OCI-M1 (cell line): ENCODE results near the gene LRMDA.
A peak's percentile ranks its signal among the peaks of the same experiment; 100 is the strongest.

Source experiments
- DNase-seq: peaks from one replicate; lab custom pipeline; 2025; lab: John Stamatoyannopoulos, UW

Gene LRMDA

DNA sequence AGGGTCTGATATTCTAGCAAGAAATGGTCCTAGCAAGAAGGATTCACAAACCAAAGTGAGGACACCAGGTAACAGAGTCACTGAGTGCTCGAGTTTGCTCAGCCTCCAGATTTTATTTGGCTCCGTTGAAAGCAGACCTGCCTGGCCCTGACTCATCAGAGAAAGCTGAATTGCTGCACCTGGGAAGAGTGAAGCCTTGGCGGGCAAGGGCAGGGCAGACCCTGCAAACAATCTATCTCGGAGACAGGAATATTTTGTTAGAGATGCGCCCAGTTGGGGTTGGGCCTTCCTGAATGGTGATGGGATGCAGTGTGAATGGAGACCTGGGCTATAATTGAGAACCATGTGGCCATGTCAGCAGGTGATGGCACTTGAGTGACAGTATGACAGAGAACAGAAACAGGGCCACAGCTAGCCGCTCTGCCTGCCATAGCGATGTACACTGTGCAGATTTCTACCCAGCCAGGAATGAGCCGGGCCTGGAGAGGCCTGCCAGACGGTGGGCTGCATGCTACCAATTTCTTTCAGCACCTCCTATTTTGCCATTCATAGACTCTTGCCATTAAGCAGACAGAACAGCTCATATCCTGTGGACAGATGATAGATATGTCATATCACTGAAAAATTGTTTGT lies 744.2 kb downstream of the LRMDA start:
- no peak for DNase-seq

GRCh38 chr10:76176166-76176550 lies 744.7 kb downstream of the LRMDA start:
- DNase-seq = no peak

DNA sequence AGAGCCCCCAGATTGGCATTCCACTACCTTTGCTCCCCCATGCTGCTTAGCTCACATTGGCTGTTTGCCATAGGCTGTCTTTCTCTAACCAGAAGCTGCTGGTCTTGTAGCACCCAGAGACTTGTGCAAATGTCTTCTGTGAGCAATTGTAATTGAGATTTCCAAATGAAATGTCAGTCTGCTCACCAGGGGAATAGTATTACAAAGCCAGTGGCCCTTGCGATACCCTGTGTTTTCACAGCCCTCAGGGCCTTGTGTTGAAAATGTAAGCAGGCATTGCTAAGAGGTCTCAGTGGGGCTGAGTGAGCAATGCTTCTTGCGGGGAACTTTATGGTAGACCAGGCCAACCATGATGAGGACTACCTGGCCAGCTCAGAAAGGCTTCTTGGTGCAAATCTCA lies 746.5 kb downstream of the LRMDA start:
- no peak for DNase-seq

DNA sequence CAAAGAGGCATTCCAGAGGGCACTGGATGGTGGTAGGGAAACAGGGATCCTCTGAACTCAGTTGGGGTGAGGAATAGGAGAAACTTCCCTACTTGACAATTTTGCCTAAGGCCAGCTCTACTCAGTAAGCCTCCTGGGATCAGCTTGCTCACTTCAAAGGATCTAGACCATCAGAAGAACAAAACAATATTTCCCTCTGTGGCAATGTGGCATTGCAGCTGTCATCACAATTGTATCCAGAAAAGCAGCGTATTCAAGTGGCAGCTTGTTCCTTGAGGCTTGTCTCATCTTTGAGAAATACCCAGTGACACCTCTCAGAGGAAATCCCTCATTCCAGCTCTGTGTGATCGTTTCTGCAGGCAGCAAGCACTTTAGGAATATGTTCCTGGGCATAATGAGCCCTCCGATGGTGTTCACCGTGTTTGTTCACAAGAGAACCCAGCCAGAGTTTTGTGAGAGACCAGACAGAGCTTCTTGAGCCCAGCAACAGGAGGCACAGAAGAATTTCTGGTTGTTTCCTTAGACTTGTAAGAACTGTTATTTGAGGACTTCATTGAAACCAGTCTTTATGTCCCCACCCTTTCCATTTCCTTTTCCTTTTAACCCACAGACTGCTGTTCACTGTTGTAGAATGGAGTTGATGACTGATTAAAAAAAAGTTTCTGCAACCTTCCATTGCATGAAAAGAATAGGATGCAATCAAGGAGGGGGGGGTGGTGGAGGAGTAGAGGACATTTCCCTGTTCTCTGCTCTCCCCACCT lies 747.3 kb downstream of the LRMDA start:
- DNase-seq = no peak

DNA sequence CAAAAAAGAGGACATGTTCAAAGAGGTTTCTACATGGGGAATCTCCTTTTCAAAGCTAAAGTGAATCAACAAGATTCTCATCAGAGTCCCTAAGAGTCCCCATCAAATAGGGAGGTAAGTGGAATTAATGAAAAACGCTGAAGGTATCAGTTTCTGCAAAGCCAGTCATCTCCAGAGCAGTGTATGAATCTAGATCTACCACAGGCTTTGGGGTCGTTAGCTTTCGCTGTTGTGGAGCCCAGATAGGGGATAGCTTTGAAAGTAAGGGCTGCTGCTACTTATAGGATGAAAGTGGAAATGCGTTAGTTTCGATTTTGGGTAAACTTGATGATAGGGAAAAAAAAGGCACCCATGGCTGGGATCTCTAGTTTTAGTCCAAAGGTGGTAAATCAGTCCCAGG lies 748.4 kb downstream of the LRMDA start:
- peak; percentile 18 for DNase-seq

DNA sequence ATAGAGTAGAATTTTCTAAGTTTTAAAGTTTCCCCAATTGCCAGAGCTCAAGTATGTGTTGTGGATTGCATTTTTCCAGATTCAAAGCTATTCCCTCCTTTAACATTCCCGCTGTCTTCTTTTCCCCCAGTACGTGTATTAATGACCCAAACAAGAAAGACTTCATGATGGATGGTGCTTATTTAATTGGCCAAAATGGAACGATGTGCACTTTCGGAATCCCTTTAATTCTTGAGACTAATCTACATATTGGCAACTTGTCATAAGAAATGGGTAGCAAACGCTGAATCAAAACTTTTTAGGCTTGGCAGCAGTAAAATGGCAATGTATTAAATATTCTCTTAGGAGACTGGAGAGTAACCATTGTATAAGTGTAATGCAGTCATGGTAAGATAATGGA lies 753.2 kb downstream of the LRMDA start:
- DNase-seq = no peak

DNA sequence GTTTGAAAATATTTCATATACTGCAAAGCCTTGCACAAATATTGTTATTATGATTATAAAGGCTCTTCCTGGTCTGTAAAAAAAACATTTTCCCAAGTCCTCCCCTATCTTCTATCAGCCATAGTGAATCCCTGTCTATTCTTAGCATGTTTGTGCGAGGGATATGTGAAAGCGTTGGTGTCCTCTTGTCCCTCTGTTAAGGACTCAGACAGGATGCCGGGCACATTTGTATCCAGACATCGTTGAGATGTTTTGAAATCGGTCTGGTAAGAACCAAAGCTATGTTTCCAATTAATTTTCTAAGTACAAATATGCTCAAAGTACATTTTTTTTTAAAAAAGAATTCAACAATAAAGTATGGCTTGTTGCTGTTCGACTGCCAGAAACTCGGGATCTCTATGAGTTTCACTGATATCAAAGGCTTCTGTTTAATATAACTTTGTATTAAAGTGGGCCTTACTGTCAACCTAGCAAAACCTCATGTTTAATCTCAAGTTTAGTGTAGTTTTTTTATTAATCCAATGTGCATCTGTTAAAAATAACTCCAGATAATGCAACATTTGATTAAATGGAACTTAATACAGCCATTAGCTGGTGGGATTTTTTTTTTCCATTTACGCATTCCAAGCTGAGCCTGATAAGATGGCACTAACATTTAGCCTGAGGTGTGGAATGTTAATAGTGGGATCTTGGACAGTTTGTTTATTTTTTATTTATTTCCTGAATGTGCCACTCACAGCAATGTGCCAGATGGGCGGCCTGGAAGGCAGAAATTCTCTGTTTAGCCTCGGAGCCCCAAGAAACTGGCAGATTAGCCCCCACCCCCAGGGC lies 754.3 kb downstream of the LRMDA start:
- DNase-seq = no peak

DNA sequence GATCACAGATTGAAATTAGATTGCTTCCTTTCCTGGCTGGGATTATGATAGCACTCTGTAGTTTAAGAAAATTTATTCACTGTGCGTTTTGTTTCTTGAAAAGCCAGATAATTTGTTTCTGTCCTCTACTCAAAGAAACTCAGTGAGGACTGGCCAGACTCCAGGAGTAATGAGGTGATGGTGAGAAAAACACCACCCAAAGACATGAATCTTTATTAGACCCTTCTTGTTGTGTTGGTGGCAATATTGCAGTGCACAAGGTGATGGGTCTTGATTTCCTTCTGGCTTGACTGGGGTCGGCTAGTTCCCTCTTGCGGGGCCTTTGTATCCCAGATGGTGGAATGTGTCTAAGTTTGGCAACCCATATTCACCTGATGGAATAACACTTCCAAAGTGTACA lies 756.8 kb downstream of the LRMDA start:
- DNase-seq = no peak

DNA sequence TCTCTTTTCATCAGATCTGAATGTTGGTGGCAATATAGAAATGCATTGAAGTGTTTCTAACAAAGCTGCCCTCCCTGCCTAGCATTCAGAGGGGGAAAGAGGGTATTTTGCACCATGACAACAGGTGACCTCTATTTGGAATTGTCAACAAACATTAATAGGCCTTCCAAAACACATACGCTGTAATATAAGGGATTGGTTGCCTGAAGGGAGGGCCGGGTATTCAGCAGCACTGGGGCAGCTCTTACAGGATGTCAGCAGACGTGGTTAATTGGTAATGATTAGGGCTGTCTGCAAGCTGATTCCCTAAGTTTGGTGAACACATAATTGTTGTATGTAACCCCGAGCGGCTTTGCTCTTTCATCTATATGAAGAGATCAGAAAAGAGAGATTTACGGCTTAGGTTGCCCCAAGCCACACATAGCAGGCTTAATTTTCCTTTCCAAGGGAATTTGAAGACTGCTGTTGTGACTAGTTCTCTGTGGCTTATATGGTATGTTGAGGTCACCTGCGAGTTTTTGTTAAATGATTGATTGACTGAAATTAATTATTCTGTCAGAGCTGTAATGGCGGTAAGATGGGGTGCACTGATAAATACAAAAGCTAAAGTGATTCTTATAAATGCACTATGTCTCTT lies 759.3 kb downstream of the LRMDA start:
- no peak for DNase-seq

GRCh38 chr10:76191336-76191735 lies 759.9 kb downstream of the LRMDA start:
- DNase-seq = no peak

- DNase-seq = no peak
These were observed 760.7 kb downstream of the LRMDA start for GRCh38 chr10:76192151-76192550.

DNA sequence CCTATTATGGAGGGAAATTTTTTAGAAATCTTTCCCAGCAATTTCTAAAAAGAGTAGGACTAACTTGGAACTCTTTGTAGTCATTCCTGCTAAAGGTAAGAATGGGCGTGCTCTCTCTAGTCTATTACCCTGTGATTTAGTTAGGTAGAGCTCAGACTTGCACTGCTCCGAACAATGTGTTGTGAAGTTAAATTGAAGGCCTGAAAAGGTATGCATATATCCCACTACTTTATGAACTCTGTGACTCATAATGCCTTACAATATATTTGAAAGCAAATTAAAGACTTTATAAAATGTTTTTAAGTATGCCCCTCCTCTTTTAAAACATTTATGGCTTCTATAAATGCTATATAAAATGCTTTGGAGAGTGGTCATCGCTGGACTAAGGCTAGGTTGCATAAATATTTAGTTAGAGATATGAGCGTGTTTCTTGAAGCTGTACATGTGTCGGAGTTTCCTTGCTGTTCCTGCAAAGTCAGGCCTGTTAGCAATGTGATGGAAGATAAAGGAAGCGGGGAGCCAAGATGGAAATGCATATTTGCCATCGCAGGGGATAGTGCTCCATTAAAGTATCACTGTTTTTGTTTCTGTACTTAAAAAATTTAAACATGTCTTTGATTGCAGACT lies 761.4 kb downstream of the LRMDA start:
- no peak for DNase-seq

GRCh38 chr10:76195654-76196390 lies 764.4 kb downstream of the LRMDA start:
- DNase-seq = no peak

GRCh38 chr10:76197293-76197692 lies 765.9 kb downstream of the LRMDA start:
- no peak for DNase-seq

- no peak for DNase-seq
These were observed 767.0 kb downstream of the LRMDA start for GRCh38 chr10:76198287-76199035.

DNA sequence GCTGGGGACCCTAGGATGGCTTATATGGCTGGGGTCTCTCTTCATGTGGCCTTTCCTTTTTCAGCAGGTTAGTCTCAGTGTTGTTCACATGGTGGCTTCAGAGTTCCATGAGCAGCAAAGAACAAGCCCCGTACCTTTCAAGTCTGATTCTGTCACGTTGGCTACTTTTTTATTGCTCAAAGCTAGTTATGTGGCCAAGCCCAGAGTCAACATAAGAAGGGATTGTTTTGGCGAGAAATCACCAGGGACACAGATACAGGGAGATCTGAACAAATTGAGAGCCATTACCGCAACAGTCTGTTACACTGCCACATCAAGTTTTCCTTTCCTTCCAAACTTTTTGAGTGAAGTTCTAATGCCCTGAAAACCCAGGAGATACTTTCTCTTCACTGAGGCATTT lies 770.5 kb downstream of the LRMDA start:
- no peak for DNase-seq

DNA sequence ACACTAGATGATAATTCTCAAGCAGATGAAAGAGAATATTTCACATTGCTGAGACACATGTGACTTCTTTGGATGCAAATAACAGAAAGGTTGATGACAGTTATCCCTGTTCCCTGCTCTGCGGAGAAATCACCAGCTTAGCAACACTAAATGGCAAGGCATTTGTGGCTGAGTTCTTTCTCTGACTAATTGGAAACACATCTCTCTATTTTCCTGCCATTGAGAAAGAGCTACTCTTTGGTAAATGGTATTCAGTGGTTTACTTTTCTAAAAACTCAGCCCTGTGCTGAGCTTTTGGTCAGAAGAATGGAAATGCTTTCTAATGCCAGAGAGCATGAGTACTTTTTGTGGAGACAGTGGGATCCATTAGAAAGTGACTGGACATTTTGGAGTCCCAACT lies 771.4 kb downstream of the LRMDA start:
- DNase-seq = no peak

- DNase-seq = no peak
These were observed 773.9 kb downstream of the LRMDA start for GRCh38 chr10:76205361-76205760.

DNA sequence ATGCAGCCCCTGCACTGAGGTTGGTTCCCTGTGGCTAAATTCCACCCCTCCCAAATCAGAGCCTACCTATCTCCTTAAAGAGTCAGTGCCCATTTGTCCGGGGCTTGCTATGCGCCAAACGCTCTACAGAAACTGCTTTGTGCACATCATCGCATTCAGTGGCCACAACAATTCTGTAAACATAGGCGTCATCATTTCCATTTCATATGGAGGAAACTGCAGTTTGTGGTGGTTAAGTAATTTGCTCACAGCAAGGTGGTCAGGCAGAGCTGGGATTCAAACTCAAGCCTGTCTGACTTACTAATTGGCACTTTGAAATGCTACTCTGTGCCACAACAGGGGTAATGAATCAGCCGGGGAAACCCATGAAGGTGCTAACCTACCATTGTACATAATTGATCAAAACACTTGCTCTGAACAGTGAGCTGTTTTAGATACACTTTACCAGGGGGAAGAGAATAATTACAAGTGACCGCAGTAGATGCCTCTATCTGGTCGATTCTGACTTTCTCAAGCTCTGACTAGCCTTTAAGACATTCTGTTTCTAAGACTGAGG lies 775.5 kb downstream of the LRMDA start:
- DNase-seq = no peak

DNA sequence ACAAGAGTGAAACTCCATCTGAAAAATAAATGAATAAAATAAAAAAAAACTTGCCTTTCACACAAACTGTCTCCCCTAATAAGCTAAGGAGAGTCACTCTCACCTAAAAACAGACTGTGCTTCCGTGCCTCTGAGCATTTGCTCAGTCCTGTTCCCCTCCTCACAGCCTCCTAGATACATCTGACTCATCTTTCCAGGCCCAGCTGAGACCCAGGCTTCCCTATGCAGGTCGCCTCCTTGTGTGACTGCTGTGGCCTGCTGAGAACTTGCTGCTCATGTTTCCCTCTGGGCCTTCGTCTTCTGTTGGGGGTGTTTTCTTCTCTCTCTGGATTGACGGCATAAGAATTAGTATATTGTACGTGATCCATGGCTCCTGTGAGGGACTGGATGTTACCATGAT lies 777.7 kb downstream of the LRMDA start:
- DNase-seq = no peak
